ENCODE results near the gene RHOV.

RHOV gene

DNA sequence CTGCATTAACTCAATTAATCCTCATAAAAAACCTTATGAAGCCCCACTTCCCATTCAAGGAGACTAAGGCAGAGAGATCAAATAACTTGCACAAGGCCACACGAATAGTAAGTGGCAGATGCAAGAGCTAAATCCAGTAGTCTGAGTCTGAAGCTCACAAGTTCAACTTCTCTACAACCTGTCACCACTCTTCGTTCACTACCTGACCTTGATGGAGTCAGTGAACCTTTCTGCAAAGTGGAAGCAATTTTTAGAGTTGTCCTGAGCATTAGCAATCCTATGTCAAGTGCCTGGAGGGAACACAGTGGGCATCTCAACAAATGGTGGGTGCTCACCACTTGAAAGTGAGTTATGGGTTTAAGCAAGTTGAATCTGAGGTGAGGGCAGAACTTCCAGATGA lies 32.3 kb downstream of the RHOV start:
- TF ChIP-seq, protein P1, sequence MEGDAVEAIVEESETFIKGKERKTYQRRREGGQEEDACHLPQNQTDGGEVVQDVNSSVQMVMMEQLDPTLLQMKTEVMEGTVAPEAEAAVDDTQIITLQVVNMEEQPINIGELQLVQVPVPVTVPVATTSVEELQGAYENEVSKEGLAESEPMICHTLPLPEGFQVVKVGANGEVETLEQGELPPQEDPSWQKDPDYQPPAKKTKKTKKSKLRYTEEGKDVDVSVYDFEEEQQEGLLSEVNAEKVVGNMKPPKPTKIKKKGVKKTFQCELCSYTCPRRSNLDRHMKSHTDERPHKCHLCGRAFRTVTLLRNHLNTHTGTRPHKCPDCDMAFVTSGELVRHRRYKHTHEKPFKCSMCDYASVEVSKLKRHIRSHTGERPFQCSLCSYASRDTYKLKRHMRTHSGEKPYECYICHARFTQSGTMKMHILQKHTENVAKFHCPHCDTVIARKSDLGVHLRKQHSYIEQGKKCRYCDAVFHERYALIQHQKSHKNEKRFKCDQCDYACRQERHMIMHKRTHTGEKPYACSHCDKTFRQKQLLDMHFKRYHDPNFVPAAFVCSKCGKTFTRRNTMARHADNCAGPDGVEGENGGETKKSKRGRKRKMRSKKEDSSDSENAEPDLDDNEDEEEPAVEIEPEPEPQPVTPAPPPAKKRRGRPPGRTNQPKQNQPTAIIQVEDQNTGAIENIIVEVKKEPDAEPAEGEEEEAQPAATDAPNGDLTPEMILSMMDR (conservative IDR thresholded peaks at IDR 0.05; ENCODE audit: low read depth): no peak
- ChIA-PET POLR2A (ENCODE audit: low non-redundant PET) (no interaction called here), CTCF (no interaction called here)
- no peak for DNase-seq (ENCODE audit: low spot score)
- no peak overlapping the region for H3K27ac ChIP-seq

DNA sequence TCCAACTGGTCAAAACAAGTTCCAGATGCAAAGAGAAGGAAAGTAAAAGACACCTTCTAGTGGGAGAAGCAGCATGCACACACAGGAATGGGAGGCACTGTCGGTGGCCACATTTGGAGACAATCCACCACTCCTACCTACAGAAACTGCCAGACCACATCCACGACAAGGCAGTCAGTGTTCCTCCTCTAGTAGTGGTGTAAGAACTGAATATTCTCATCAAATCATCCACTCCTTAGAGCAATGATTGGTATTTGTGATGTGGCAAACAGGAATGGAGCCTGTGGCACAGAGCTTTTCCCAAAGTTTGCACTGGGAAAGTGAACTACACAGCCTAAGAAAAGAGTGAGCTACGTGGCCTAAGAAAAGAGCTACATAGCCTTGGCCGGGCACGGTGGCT lies 35.3 kb downstream of the RHOV start:
- H3K27ac ChIP-seq: peak overlapping the region; percentile 1; the same call in 1 of the 2 replicates
- no peak for DNase-seq (ENCODE audit: low spot score)
- TF ChIP-seq, protein P1 (conservative IDR thresholded peaks at IDR 0.05; ENCODE audit: low read depth): no peak
- POLR2A ChIA-PET (ENCODE audit: low non-redundant PET): no interaction called here
- CTCF ChIA-PET: interaction anchor here (1.1 kb wide), 2 partner anchors 21 to 69 kb away, joined by 3 read pairs; no protein-coding TSS in a partner anchor

DNA sequence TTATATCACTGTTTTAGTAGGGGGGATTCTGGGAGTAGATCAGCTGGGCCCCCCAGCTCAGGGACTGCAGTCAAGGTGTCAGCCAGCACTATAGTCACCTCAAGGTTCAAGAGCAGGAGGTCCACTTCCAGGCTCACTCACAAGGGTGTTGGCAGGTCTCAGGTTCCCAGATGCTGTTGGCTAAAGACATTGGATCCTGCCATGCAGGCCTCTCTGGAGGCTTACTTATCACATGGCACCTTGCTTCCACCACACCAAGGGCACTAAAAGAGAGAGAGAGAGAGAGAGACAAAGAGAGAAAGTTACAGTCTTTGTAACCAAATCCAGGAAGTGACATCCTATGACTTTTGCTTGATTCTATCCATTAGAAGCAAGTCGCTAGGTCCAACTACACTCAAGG lies 38.0 kb downstream of the RHOV start:
- POLR2A ChIA-PET (ENCODE audit: low non-redundant PET): no interaction called here
- no peak for DNase-seq (ENCODE audit: low spot score)
- CTCF ChIA-PET: interaction anchor here (0.8 kb wide), 1 partner anchor 60 kb away, joined by 4 read pairs; no protein-coding TSS in a partner anchor
- TF ChIP-seq, protein P1 (conservative IDR thresholded peaks at IDR 0.05; ENCODE audit: low read depth): no peak
- peak overlapping the region; percentile 71 for H3K27ac ChIP-seq

DNA sequence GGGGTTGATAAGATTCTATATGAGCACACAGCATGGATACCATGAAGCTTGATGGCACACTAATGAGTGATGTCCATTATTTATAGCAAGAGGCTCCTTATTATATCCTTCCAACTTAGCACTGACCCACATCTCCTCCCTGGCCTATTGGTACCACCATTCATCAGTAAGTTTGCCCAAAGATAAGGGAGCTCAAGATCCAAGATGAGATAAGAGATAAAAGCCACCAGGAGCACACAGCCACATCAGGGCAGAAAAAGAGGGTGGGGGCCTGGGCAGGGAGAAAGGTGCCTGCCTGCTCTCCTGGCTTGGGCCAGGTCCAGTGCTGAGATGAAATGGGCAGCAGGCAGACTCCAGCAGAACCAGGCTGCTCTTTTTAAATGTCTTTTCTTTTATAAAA lies 41.1 kb downstream of the RHOV start:
- DNase-seq (ENCODE audit: low spot score): no peak
- CTCF ChIA-PET: interaction anchor here (0.5 to 1.2 kb wide), 4 partner anchors 10 to 1059 kb away, joined by 3 to 8 read pairs (median 4); no protein-coding TSS in a partner anchor
- TF ChIP-seq, protein P1 (conservative IDR thresholded peaks at IDR 0.05; ENCODE audit: low read depth): no peak
- POLR2A ChIA-PET (ENCODE audit: low non-redundant PET): no interaction called here
- peak overlapping the region; percentile 24; the same call in 1 of the 2 replicates for H3K27ac ChIP-seq

DNA sequence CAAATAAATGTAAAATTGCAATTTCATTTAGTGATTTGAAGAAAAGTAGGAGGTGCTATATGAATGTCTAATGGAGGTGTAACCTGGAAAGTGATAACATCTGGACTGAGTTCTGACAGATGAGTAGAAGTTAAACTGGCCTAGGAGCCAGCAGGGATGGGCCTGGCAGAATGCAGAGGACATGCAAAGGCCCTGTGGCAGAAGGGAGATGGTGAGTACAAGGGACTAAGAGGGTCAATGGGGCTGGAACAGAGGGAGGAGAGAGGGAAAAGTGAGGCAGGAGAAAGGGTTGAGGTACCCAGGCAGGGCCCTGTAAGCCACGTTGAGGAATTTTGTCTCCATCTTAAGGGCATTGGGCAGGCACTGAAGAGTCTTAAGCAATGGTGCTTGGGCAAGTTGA lies 42.2 kb downstream of the RHOV start:
- ChIA-PET CTCF (interaction anchor here (1.2 kb wide), 1 partner anchor 85 kb away, joined by 8 read pairs; no protein-coding TSS in a partner anchor), POLR2A (ENCODE audit: low non-redundant PET) (no interaction called here)
- H3K27ac ChIP-seq: no peak overlapping the region
- DNase-seq (ENCODE audit: low spot score): no peak
- TF ChIP-seq, protein P1 (conservative IDR thresholded peaks at IDR 0.05; ENCODE audit: low read depth): no peak

DNA sequence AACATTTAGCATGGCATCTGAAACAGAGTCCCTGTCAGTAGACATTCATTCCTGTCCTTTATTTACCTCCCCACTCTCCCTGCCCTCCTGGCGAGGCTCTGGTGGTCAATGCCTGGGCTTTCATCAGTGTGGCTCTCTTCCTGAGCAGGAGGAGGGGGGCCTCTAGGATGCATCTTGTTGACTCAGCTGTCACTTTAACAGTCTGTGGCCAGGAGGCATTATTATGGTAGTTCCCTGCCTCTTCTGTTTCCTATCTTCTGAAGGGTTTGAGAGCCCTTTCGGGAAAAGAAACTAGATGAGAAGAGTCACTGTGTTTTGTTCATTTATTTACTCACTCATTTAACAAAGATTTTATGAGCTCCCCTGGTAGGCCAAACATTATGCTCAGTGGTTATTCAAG lies 43.1 kb downstream of the RHOV start:
- CTCF ChIA-PET: no interaction called here
- H3K27ac ChIP-seq: no peak overlapping the region
- no peak for DNase-seq (ENCODE audit: low spot score)
- TF ChIP-seq, protein P1 (conservative IDR thresholded peaks at IDR 0.05; ENCODE audit: low read depth): no peak
- POLR2A ChIA-PET (ENCODE audit: low non-redundant PET): no interaction called here

Measured in RWPE1 (cell line).